Tibial nerve (tissue), 4 donors: ENCODE measurements around the gene DQX1.

Experiments
- CTCF ChIP-seq, 5 experiments: fragments of 200-600 bp in 3 of 5; fragments of 450-650 bp in 2 of 5; sonication (generic) in 3 of 5; IDR thresholded peaks; one replicate each; pipeline ENCODE4 v1.5.1; 2016 to 2019; ENCODE audit warnings: antibody characterized with exemption in 5 of 5, mild to moderate bottlenecking in 3 of 5, moderate library complexity in 2 of 5
- EP300 ChIP-seq, 2 donors: sonication (generic); formaldehyde crosslinking; IDR thresholded peaks; one replicate each; pipeline ENCODE4 v1.6.1; 2017; ENCODE audit warnings: antibody characterized with exemption in 2 of 2, mild to moderate bottlenecking in 1 of 2
- POLR2A ChIP-seq, 2 donors: fragments of 450-650 bp; IDR thresholded peaks; one replicate each; pipeline ENCODE4 v1.6.1; 2017; ENCODE audit warnings: antibody characterized with exemption in 2 of 2, mild to moderate bottlenecking in 2 of 2, moderate library complexity in 2 of 2

- no peak for TF ChIP-seq CTCF (IDR thresholded peaks at IDR 0.05)
- TF ChIP-seq POLR2A (IDR thresholded peaks at IDR 0.05): no peak
- TF ChIP-seq EP300 (IDR thresholded peaks at IDR 0.05): no peak
Observed at GRCh38 chr2:74514368-74515270, 11.4 kb downstream of the DQX1 start, which contains the start of gene TLX2.
